D721Med (cell line): ENCODE data around the gene FRY.

ENCODE experiments used
- DNase-seq: peaks from one replicate; pipeline ENCODE4 v3.0.0; 2011; ENCODE audit warnings: low spot score; ENCODE audit not compliant: insufficient read length
- FAIRE-seq: peaks from 2 replicates; lab custom pipeline; 2011; peaks lifted over from hg19 to GRCh38; lab: Jason Lieb, UNC
- TF ChIP-seq, protein P1 (sequence below): IDR thresholded peaks from 2 replicates; pipeline ENCODE4 v1.5.1; 2012; ENCODE audit warnings: mild to moderate bottlenecking, control low read depth; ENCODE audit not compliant: insufficient read depth; ENCODE audit errors: missing control alignments

The FRY gene

GRCh38 chr13:32213626-32214025, 182.1 kb downstream of the FRY start:
- TF ChIP-seq, protein P1, sequence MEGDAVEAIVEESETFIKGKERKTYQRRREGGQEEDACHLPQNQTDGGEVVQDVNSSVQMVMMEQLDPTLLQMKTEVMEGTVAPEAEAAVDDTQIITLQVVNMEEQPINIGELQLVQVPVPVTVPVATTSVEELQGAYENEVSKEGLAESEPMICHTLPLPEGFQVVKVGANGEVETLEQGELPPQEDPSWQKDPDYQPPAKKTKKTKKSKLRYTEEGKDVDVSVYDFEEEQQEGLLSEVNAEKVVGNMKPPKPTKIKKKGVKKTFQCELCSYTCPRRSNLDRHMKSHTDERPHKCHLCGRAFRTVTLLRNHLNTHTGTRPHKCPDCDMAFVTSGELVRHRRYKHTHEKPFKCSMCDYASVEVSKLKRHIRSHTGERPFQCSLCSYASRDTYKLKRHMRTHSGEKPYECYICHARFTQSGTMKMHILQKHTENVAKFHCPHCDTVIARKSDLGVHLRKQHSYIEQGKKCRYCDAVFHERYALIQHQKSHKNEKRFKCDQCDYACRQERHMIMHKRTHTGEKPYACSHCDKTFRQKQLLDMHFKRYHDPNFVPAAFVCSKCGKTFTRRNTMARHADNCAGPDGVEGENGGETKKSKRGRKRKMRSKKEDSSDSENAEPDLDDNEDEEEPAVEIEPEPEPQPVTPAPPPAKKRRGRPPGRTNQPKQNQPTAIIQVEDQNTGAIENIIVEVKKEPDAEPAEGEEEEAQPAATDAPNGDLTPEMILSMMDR: no peak
- DNase-seq (no peak), FAIRE-seq (peak; percentile 35)

GRCh38 chr13:32214071-32214470, 182.5 kb downstream of the FRY start:
- FAIRE-seq (peak; percentile 88), DNase-seq (peak; percentile 49)
- TF ChIP-seq, protein P1: no peak

DNA sequence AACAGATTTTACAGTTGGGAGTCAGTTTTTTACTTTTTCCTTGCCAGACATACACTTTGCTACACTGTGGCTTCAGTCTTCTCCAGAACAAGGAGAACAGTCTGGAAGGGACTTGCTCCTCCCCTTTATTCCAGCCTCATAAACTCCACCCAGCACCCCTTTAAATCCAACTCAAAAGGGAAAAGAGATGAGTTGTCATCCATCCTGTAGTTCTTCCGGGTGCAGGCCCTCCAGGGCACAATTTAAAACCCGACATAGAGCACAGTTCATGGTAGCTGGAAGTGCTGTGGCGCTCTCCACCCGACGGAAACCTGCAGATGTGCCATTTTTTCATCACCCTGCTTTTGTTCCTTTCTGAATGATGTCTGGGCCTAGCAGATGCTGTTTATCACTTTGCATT, 184.7 kb downstream of the FRY start:
- TF ChIP-seq, protein P1: no peak
- DNase-seq (no peak), FAIRE-seq (no peak)

DNA sequence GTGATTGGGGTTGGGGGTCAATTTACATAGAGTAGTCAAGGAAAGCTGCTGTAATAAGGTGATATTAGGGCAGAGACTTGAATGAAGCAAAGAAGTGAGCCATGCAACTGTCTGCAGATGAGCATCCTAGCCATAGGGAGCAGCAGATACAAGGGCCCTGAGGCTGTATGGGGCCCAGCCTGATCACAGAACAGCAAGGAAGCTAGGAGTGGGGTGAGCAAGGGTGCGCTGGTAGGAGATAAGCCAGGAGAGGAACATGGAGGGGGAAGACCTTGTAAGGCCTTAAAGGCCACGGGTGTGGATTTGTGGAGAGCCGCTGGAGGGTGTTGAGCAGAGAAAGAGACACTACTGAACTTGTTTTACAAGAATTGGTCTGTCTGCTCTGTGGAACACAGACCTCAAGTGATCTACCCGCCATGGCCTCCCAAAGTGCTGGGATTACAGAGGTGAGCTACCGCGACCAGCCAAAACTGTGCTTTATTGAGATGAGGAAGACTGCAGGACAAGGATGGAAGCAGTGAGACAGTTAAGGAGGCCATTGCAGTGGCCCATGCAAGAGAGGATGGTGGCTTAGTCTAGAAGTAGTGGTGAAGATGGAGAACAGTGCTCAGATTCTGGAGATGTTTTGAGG, 190.6 kb downstream of the FRY start:
- TF ChIP-seq, protein P1: no peak
- FAIRE-seq (no peak), DNase-seq (no peak)

DNA sequence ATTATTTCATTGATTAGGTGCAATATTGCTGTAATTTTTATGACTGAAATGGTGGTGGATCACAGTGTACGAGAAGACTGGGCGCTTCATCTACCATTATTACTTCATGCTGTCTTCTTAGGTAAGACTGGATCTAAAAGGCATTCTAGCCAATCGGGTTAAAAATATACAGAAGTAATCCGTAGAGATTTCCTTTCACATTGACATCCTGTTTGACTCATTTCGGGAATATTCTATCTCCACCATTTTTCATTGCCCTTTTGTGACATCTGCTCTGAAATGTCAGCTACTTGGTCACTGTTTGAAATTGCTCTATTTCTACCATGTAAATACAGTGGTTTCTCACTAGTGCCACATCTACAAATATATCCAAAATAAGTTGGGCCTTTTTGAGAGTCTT, 193.3 kb downstream of the FRY start:
- FAIRE-seq: no peak
- TF ChIP-seq, protein P1: no peak
- DNase-seq: no peak

GRCh38 chr13:32225481-32225931, 193.9 kb downstream of the FRY start:
- FAIRE-seq (no peak), DNase-seq (no peak)
- TF ChIP-seq, protein P1: no peak

GRCh38 chr13:32228330-32229041, 196.9 kb downstream of the FRY start:
- FAIRE-seq (no peak), DNase-seq (no peak)
- TF ChIP-seq, protein P1: no peak
